MM.1S (cell line): ENCODE results near the gene DBN1.

Experiments used
- CTCF ChIP-seq: fragments of 300-600 bp; sonication (generic); IDR thresholded peaks from 2 replicates; pipeline ENCODE4 v1.5.1; 2016; ENCODE audit warnings: antibody characterized with exemption, low read length, mixed read lengths
- EZH2phosphoT487 ChIP-seq: fragments of 300-600 bp; sonication (generic); IDR thresholded peaks from 2 replicates; pipeline ENCODE4 v1.6.1; 2018; ENCODE audit warnings: antibody characterized with exemption, low read length

DNA sequence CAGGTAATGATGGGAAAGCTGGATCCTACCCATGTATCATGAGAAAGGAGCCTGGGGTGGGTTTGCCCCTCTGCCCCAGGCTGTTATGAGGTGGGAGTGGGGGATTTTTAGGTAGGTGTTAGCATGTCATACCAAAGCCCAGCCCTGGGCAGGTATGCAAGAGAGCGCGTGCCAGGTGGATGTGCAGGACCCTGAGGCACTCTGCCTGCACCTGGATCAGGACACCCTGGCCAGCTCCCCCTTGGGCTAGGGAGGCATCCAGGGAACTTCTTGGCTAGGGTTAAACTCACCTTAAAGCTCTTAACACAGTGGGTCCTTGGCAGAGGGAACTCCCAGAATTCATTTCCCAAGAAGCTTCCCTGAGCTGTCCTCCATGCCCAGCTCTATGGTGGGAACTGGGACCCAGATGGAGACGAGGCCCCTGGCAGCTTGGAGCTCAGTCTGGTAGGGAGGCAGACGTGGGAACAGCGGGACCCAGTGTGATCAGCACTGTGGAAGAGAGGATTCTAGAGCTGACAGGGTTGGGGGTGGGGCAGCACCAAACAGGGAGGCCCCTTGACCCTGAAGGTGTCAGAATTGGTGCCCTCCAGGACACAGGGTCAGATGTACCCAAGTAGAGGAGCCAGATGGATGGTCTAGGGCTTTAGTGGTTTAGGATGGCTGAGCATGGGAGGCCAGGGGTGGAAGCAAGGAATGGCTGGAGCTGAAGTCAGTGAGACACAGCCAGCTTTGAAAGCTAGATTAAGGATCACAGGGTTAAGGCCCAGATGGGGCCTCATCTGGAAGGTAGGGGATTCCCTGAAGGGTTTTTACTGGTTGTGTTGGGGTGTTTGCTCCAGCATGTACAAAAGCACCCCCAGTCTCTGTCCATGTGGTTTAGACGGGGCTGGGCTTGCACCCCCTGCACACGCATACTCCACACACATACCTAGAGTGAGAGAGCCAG lies 29.1 kb downstream of the DBN1 start:
- TF ChIP-seq CTCF (no peak), EZH2phosphoT487 (no peak)
